HG03575 (cell line): ENCODE results near the gene SYCP2L.
"Not testable (repeated sequence)": the region's sequence is repeated elsewhere in the genome, so short reads cannot be mapped to it uniquely, and the experiment has no call there.

Experiments
- ATAC-seq: cut with Tn5 transposase; IDR thresholded peaks from one replicate; pipeline ENCODE4 v1.9.1; 2021; ENCODE audit not compliant: unreplicated experiment, insufficient number of reproducible peaks, low FRiP score; ENCODE audit errors: extremely low read depth

SYCP2L gene

GRCh38 chr6:10991115-10991514 lies 104.3 kb downstream of the SYCP2L start:
- no peak for ATAC-seq

GRCh38 chr6:10993896-10994295 lies 107.0 kb downstream of the SYCP2L start:
- no peak for ATAC-seq

GRCh38 chr6:10995114-10995707 lies 108.4 kb downstream of the SYCP2L start:
- ATAC-seq: no peak

GRCh38 chr6:10999994-11000393 lies 113.1 kb downstream of the SYCP2L start:
- ATAC-seq: no peak

GRCh38 chr6:11002176-11002575 lies 115.3 kb downstream of the SYCP2L start:
- ATAC-seq: no peak

GRCh38 chr6:11003297-11003696 lies 116.4 kb downstream of the SYCP2L start:
- not testable (repeated sequence) for ATAC-seq

- ATAC-seq: no peak
Measured at GRCh38 chr6:11006061-11006460, 119.2 kb downstream of the SYCP2L start.

GRCh38 chr6:11007715-11008608 lies 121.1 kb downstream of the SYCP2L start:
- no peak for ATAC-seq

- ATAC-seq: no peak
Measured at GRCh38 chr6:11008821-11009220, 122.0 kb downstream of the SYCP2L start.

- ATAC-seq: no peak
Measured at GRCh38 chr6:11009353-11009752, 122.5 kb downstream of the SYCP2L start.

GRCh38 chr6:11011787-11012234 lies 125.0 kb downstream of the SYCP2L start:
- no peak for ATAC-seq

GRCh38 chr6:11012295-11012754 lies 125.5 kb downstream of the SYCP2L start:
- ATAC-seq: no peak

GRCh38 chr6:11012976-11013720 lies 126.3 kb downstream of the SYCP2L start:
- ATAC-seq: no peak

GRCh38 chr6:11013721-11014070 lies 126.8 kb downstream of the SYCP2L start:
- ATAC-seq: no peak

- no peak for ATAC-seq
Measured at GRCh38 chr6:11015102-11015501, 128.2 kb downstream of the SYCP2L start.

- ATAC-seq: no peak
Measured at GRCh38 chr6:11016452-11016851, 129.6 kb downstream of the SYCP2L start.

- ATAC-seq: no peak
Measured at GRCh38 chr6:11017090-11017489, 130.2 kb downstream of the SYCP2L start.

GRCh38 chr6:11018225-11018624 lies 131.4 kb downstream of the SYCP2L start:
- no peak for ATAC-seq

- no peak for ATAC-seq
Measured at GRCh38 chr6:11021003-11021402, 134.2 kb downstream of the SYCP2L start.

- ATAC-seq: no peak
Measured at GRCh38 chr6:11021714-11022113, 134.9 kb downstream of the SYCP2L start.
